Fibroblast of skin of abdomen (primary cell): ENCODE results near the gene PID1.
"Not testable (repeated sequence)": the region's sequence is repeated elsewhere in the genome, so short reads cannot be mapped to it uniquely, and the experiment has no call there.

ENCODE experiments used
- DNase-seq: peaks from one replicate; pipeline ENCODE4 v3.0.0-alpha.2; 2013

Gene PID1

DNA sequence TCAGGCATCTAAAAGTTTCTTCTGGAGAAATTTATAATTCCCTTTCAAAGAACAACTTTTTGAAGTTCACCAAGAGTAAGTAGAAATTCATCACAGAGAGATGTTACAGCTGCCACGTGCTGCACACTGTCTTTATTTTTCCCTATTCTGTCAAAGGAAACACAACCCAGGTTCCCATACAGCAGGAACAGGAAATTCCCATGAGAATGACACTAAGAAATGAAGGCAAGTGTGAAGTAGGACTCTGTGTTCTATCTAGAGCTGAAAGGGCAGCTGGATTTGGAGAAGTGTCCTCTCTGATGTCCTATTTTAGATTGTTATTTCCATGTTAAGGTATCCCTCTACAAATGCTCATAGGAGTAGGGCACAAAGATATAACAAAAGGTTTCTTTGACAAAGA, 58.8 kb downstream of the PID1 start:
- DNase-seq, result no peak

DNA sequence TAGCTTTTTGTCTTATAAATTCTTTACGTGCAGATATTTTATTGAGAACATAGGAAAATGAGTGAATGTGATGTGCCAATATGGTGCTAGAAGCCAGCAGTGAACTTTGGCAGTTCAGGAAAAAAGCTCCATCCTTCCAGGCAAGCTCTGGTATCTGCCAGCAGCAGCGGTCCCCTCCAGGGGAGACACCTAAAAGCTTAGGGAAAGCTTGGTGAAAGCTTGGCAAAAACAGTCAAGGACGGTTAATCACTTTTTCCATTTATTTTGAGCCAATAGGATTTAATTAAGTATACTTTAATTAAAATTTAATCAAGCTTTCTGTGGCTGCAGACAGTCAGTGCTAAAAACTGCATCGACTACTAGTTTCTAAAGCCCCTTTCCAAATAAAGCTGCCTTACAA, 60.4 kb downstream of the PID1 start:
- no peak for DNase-seq

DNA sequence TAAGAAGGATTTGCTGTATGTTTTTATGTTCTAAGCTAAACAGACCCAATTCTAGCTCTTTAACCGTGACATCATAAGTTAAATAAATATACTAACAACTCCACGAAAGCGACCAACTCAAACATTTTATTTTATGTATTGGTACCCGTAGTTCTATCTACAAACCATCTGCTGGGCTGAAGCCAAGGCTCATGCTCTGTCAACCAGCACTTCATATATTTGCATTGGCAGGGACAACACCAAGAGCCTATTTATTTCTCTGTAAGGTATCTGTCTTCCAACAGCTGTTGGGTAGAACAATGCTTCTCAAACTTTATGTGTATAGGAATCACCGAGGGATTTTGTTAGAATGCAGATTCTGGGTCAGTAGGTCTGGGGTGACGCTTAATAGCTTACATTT, 64.5 kb downstream of the PID1 start:
- DNase-seq, result no peak

DNA sequence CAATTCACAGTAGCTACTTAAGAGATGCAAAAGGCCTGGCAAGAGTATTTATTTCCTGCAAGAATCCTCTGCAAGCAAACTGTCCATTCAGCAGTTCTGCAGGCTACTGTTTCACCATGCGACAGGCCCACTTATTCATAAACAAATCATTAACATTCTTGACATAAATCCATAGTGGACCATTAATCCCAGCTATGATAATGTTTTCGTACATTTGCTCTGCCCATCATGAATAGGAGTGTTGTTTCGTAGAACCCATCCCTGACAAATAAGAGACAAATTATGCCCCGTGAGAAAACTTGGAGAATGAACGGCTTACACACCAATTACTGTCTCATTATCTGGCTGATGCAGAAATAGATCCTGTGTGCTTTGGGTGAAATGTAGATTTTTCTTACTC, 65.4 kb downstream of the PID1 start:
- no peak for DNase-seq

DNA sequence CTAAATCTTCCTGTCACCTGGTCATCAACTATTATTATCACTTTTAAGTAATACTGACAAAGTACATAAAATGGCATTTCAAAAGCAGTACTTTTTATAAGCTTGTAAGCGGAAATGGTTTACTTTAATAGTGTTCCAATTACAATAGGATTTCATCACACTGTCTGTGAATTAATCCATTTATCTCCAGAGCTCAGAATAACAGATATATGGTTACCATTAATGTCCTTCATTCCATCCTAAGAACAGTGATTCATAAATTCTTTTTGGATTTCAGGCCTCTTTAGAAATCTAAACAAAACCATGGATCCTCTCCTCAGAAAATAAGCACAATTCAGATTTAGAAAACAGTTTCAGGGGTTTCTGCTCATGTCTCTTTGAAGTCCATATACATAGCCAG, 68.4 kb downstream of the PID1 start:
- DNase-seq, result peak; percentile 13

DNA sequence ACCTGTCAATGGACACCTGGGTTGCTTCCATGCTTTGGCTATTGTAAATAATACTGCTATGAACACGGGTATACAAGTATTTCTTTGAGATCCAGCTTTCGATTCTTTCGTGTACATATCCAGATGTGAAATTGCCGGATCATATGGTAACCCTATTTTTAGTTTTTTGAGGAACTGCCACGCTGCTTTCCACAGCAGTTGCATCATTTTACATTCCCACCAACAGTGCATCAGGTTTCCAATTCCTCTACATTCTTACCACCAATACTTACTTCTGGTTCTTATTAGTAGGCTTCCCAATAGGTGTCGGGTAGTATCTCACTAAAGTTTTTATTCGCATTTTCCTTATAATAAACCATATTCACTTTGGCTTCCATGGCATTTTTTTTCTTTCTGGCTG, 69.6 kb downstream of the PID1 start:
- DNase-seq, result peak; percentile 16

DNA sequence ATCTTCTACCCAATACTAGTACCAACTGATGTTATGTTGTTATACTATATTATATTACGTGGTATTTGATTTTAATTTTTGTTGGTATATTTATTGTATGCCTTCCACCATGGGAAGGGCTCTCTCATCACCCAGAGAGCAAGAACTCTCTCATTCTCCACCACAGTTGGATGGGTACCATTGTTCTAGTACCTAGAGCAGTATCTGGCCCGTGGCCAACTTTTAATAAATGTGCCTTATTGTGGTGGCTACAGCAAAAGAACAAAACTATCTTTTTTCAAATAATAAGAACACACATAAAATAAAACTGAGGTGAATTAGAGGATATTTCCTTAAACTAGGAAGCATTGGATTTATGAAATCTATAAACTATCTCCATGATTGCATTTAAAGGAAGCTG, 71.8 kb downstream of the PID1 start:
- no peak for DNase-seq

DNA sequence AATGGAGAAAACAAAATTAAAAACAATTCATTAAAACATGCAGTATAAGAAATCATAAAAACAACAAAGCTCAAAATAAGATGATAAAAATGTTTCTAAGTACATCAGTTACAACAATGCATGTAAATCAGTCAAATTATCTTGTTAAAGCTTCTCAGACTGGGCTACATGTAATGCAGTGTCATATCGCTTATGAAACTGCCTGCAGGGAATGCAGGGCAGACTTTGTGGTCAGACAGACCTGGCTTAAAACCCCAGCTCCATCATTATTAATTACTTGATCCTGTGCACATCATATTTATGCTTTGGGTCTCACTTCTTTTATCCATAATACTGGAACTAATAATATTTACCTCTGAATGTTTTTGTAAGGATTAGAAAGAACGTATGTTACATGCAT, 74.6 kb downstream of the PID1 start:
- peak; percentile 12 for DNase-seq

DNA sequence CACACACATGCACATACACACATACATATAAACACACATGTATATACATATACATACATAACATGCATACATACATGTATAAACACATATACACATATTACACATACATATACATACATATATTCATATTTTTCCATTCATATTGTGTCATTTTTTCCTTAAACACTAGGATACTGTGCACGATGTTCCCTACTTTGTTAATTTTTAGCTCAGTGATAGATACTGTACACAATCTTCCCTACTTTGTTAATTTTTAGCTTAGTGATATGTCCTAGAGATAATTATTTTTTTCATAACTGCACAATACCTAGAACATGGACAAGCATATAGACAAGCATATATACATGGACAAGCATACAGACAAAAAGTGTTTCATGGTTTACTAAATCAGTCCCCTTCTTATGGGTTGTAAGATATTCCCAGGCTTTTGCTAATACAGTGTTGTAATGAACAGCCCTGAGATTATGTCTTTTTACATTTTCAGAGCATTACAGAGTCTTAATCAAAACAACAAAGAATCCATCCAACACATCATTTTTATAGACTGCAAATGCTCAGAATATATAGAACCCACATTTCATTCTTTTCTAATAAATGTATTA, 75.6 kb downstream of the PID1 start:
- DNase-seq, result no peak

DNA sequence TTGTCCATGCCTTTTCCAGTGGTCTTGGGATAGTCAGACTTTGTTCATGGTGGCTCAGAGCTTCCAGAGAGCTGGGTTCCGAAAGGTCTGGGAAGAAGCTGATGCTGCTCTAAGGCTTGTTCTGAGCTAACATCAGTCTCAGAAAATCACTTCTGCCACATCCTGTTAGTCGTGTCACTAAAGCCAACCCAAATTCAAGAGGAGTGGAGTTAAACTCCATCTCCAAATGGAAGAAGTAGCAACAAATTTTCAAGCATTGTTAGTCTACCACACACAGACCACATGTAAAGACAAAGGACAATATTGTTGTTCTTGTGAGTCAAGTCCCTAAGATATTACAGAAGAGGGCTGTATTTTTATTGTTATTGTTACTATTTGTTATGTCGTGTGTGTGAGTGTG, 77.8 kb downstream of the PID1 start:
- no peak for DNase-seq

DNA sequence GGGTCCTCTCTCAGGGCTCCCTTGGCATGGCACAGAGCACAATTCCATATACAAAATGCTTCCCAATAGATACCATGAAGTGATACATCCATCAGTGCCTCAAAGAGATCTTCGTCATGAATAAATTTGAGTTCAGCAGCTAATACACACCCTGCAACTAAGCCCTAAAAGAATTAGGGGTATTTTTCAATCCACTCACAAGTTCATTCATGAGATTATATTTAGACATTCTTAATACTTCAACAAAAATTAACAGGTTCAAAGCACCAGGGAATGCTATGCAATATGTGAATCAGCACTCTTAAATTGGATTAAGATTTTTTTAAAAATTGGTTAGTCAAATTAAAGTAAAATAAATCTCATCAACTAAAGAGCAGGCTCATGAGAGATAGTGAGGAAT, 79.7 kb downstream of the PID1 start:
- DNase-seq, result no peak

DNA sequence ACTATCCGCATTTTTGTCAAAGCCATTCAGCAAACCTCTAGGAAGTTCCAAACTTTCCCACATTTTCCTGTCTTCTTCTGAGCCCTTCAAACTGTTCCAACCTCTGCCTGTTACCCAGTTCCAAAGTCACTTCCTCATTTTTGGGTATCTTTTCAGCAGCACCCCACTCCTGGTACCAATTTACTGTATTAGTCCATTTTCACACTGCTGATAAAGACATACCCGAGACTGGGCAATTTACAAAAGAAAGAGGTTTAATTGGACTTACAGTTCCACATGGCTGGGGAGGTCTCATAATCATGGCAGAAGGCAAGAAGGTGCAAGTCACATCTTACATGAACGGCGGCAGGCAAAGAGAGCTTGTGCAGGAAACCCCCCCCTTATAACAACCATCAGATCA, 84.0 kb downstream of the PID1 start:
- DNase-seq, result not testable (repeated sequence)

DNA sequence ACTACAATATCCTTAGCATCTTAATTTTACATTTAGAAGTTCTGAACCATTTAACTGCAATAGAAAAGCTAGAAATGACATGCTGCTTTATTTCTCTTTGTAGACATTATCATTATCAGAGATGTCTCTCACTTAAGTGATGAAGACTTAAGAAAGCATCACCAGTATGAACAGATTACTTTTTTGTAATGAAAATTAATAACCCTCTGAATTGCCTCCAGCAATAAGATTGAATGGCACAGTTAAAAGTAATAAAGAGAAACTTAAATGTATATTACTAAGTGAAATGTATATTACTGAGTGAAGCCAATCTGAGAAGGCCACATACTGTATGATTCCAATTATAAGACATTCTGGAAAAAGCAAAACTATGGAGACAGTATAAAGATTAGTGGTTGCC, 89.4 kb downstream of the PID1 start:
- no peak for DNase-seq

DNA sequence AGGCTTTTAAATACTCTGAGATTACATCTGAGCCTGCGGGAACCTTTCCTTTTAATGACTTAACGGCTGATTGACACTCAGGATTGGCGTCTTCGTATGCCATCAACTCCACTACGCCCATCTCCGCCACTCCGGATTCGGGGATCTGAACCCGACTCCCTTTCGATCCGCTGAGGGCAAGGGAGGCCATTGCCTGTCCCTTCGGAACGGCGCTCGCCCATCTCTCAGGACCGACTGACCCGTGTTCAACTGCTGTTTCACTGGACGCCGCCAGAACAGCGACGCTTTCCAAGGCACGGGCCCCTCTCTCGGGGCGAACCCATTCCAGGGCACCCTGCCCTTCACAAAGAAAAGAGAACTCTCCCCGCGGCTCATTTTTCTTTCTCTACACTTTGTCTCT, 90.4 kb downstream of the PID1 start:
- no peak for DNase-seq

DNA sequence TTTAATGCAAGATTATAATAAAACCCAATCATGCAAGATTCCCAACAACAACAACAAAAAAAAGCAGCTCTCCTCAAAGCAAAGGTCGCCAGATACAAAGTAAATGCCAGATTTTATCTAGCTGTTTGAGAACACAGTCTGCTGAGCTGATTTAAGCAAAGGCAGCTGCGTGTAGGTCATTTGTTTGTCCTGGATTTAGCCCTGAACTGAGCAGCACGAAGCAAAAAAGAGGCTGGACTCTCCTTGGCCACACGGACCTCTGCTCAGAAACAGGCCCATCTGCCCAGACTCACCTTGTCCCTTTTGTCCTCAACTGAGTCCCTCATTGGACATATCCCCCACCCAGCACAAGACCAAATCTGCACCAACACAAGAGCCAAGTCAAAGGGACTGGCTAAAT, 91.5 kb downstream of the PID1 start:
- no peak for DNase-seq

DNA sequence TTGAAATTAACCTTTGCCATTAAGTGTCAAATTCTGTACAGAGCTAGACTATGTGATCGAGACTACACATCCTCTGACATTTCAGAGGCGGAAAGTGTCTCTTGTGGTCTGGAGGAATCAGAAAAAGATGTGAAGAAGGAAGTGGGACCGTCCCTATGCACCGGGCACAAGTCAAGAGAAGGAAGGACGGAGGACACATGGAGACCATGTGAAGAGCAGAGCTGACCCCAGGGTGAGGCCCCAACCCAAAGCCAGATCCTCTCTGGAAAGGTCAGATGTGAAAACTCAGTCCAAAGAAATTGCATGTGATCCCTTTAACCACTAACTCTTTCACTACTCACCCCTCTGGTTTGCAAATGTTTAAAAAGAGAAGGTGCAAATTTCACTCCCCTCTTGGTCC, 92.4 kb downstream of the PID1 start:
- no peak for DNase-seq

DNA sequence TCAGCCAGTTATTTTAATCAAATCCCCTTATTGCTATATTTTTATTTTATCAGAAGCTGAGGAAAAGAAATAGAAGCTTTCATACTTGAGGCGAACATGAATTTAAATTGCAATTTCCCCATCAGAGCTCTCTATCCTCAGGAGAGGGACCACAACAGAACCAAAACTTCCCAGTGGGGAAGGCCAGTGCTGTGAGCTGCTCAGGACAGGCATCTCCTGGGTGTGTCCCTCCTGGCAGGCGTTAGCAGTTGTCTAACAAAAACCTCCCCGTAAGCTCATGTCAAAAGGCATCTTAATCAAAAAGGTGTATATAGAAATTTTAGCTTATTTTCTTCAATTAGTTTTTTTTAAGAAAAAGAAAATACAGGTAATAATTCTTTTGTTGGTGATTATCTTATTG, 93.0 kb downstream of the PID1 start:
- DNase-seq, result no peak

DNA sequence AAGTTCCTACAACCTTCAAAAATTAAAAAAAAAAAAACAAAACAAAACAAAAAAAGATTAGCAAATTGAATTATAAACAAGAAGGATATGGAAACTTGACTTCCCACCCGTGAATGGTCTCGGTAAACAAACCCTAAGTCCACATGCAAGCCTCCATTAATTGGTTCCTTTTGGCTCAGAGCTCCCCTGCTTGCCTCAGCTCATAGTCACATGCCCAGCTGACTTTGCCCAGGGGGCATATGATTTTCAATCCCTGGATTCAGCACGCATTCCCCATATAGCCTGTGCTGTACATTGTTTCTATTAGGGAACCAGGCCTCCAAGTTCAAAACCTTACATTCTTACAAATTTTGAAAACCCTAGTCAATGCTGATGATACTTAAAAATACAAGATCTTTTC, 95.0 kb downstream of the PID1 start:
- DNase-seq, result no peak

DNA sequence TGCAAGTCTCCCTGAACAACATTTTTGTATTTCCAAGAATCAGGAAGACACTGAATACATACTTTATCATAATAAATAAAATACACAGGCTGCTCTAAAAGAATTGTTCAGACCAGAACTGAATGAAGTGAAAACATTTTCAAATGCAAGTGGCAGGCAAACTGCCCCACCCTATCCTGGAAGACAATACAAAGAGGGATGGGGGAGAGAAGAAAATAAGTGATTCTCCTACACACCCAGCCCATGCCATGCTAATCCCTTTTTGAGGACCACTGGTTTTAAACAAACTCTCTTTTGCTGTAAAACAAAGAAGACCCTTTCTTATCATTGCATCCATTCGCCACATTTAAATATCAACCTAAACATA, 95.6 kb downstream of the PID1 start:
- DNase-seq, result no peak

DNA sequence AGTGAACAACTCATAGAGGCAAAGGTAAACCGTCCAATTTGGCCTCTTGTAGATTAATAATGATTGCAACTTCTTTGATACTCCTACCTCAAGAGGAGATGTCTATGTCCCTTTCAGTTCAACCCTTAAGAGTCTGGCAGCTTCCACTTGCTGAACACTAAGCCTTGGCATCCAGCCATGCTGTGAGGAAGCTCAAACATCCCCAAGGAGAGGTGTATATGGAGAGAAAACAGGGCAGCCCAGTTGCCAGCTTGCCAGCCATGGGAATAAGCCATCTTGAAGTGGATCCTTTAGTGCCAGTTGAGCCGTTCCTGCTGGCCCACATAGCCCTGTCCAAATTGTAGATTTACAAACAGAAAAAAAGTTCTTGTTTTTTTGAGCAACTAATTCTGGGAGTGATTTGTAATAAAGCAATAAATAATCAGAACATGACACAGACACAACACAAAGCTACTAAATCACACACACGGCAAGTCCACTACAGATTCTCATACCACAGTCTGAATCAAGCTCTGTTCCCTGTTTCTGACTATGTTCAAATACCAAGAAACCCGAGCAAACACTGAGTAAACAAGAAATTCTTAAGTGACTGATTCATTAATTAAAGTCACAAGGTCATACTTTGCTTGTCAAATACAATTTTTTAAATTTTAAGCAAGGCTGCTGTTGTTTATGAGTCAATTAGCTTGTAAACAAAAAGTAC, 96.1 kb downstream of the PID1 start:
- peak; percentile 6 for DNase-seq

DNA sequence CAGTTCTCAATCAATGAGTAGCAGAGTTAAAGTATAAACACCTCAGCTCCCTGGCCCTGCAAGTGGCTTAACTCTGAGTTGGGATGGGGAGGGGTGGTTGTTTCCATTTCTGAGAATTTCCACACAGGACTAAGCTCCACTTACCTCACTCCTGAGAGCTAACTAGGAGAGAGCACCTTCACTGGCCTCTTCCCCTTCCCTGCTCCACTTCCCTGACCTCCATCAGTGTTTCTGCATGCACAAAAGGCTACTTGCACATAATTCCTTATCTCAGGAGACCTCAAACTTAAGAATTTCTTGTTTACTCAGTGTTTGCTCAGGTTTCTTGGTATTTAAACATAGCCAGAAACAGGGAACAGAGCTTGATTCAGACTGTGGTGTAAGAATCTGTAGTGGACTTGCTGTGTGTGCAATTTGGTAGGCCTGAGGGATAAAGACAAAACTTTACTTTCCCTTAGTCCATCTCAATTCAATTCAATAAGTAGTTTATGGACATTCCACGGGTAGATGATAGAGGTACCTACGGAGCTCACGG, 97.2 kb downstream of the PID1 start:
- no peak for DNase-seq

DNA sequence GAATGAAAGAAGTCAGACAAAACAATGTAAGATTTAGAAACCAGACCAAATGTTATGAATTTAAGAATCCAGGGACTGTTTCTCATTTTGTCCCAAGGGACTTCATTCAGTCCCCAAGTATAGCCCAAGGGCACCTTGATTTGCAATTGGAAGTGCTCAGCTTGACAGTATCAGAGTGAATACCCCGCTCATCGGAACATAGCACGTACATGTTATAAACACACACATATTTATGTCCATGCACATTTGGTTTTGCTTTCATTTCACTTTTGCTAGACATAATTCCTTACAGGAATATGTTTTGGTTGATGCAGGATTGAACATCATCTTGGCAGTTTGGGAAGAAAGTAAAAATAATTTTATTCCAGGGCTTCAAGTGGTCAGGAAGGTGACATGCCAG, 100.2 kb downstream of the PID1 start:
- no peak for DNase-seq

DNA sequence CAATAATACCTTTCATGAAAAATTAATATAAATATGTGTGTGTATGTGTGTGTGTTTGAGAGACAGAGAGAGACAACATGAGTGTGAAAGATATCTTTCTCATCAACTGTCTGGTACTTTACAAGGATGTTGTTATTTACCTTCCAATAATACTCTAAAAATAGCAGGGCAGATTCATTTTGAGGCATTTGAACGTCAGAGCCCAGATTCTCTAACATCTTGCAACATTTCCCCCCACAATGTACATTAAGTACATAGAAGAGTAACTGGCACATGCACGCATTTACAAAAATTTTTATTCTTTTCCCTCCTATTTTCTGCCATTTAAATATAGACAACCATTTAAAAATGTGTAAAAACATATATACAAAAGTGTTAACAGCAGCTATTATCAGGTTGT, 100.9 kb downstream of the PID1 start:
- no peak for DNase-seq

DNA sequence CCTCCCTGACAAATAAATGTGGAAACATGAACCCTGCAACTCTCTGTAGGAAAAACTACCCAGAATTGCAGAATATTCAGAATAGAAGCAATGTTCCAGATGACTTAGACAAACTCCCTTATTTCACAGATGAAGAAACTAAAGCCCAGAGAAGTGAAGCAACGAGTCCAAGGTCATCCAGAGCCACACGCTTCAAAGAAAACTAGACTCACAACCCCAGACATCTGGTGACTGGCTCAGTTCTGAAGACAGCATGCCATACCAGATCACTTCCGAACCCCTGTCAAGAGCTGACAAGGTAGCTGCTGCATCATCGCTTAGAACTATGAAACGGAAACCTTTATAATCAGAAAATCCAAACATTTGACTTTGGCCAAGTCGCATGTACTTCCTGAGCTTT, 101.3 kb downstream of the PID1 start:
- DNase-seq, result no peak
